GM10266 (cell line): ENCODE measurements around the gene PDGFD.

ENCODE experiments used
- DNase-seq: peaks from one replicate; pipeline ENCODE4 v3.0.0; 2012; ENCODE audit errors: extremely low spot score
- TF ChIP-seq, protein P1 (sequence below): IDR thresholded peaks from 2 replicates; pipeline ENCODE4 v1.5.1; 2012; ENCODE audit warnings: mild to moderate bottlenecking, low read depth; ENCODE audit not compliant: control insufficient read depth, insufficient read depth; ENCODE audit errors: missing control alignments

Gene PDGFD

DNA sequence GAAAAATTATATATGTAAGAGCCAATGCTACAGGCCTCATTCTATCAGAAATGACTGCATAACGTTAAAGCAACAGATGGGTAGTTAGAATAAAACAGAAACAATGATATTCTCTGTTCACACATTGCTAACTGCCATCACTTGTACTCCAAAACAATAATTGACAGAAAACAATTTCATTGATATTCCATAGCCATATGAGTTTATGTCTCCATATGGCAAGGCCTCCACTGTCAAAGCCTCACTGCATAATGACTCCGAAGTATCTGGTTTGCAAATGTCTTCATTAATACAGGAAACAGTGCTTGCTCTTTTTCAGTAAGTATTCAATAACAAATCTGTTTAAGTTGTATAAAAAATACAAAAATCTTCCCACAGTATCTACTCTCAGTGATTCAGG, 117.6 kb downstream of the PDGFD start:
- TF ChIP-seq, protein P1, sequence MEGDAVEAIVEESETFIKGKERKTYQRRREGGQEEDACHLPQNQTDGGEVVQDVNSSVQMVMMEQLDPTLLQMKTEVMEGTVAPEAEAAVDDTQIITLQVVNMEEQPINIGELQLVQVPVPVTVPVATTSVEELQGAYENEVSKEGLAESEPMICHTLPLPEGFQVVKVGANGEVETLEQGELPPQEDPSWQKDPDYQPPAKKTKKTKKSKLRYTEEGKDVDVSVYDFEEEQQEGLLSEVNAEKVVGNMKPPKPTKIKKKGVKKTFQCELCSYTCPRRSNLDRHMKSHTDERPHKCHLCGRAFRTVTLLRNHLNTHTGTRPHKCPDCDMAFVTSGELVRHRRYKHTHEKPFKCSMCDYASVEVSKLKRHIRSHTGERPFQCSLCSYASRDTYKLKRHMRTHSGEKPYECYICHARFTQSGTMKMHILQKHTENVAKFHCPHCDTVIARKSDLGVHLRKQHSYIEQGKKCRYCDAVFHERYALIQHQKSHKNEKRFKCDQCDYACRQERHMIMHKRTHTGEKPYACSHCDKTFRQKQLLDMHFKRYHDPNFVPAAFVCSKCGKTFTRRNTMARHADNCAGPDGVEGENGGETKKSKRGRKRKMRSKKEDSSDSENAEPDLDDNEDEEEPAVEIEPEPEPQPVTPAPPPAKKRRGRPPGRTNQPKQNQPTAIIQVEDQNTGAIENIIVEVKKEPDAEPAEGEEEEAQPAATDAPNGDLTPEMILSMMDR, result no peak
- no peak for DNase-seq

DNA sequence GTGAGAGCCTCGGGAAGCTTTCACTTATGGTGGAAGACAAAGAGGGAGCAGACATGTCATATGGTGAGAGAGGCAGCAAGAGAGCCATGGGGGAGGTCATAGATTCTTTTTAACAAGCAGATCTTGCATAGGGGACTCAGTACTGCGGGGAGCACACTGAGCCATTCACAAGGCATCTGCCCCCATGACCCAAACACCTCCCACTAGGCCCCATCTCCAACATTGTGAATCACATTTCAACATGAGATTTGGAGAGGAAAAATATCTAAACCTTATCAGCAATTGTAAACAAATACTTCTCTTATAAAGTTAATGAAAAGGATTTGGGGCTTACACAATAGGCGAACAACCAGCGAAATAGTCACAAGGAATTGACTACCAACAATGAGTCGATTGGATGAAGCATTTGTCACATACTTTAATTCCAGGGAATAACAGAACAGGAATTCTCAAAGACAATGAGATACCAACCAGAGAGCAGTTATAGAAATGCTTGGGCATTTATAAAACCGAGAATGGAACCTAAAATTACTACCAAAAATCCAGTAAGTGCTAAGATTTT, 120.2 kb downstream of the PDGFD start:
- DNase-seq, result no peak
- TF ChIP-seq, protein P1, result no peak

DNA sequence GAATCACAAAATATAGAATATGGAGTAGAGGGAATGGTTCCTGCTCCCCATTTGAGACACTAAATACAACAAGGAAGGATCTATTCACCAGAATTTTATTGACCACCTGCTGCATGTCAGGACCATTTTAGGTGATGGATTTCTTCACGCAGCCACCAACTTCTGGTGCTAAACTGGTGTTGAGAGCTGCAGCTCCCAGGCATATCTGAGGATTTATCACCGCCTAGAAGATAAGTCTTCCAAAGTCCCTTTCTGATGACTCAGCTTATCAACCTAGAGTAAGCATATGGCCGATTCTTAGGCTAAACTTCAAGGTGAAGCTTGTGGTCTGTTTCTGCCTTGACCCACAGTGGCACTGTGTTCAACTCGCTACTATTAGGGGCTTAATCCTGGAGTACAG, 120.8 kb downstream of the PDGFD start:
- TF ChIP-seq, protein P1, result no peak
- no peak for DNase-seq

DNA sequence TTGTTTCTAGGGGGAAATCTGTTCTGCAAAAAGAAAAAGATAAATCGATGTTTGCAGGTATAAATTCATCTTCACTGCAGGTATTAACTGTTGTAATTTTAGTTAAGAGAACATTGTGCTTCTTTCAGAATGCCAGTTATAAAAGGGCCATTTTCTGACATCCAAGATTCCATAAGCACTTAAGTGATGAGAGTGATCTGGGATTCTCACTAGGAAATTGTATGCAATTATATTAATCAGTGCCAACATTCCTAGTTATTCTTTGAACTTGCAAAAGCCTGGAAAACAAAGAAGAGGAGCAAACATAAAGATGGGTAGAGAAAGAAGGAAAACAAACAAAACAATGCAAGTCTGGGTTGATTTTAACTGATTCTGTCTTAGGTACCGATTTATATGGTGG, 122.2 kb downstream of the PDGFD start:
- TF ChIP-seq, protein P1, result no peak
- no peak for DNase-seq

DNA sequence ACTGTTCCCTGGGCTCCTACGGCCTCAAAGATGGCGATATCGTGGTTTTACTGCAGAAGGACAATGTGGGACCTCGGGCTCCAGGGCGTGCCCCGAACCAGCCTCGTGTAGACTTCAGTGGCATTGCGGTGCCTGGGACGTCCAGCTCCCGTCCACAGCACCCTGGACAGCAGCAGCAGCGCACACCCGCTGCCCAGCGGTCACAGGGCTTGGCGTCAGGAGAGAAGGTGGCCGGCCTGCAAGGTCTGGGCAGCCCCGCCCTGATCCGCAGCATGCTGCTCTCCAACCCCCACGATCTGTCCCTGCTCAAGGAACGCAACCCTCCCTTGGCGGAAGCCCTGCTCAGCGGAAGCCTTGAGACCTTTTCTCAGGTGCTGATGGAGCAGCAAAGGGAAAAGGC, 127.0 kb downstream of the PDGFD start:
- TF ChIP-seq, protein P1, result no peak
- DNase-seq, result no peak

DNA sequence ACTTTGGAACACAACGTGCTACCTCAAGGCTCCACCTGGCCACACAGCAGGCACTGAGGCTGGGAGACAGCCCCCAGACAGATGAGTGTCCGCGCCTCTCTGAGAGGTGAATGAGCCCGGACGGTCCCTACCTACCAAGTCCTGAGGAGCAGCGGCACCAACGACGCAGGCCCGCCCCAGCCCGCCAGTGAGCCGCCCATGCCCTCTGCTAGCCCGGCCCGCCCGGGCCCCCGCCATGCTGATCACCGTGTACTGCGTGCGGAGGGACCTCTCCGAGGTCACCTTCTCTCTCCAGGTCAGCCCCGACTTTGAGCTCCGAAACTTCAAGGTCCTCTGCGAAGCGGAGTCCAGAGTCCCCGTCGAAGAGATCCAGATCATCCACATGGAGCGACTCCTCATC, 127.4 kb downstream of the PDGFD start, which contains the start of gene DDI1:
TSS of gene DDI1 (plus strand) at position 53 of the 400 bp plus-strand sequence. CDS start at position 236, 183 bp downstream.
- no peak for DNase-seq
- TF ChIP-seq, protein P1, result no peak

DNA sequence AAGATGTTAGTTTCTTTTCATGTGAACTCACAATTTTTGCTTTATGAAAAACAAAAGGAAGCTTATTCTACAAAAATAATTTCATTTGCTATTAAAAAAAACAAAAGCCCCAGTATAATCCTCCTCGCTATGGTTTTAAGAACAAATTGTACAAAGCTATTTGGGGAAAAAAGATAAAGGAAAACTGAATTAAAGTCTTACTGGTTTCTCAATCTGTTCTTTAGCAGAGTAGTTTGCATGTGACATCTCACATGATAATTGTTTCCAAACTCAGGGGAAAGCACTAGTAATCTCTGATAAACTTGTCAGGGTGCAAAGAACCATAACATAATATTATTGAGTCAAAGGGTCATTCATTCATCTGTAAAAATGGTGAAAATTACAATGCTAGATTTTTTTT, 130.4 kb downstream of the PDGFD start:
- no peak for DNase-seq
- TF ChIP-seq, protein P1, result no peak
